HG03378 (cell line): Measurements from ENCODE around the gene AAMP.
"Not testable (repeated sequence)": the region's sequence is repeated elsewhere in the genome, so short reads cannot be mapped to it uniquely, and the experiment has no call there.

Experiments used
- ATAC-seq: cut with Tn5 transposase; IDR thresholded peaks from one replicate; pipeline ENCODE4 v1.9.1; 2021; ENCODE audit warnings: mild to moderate bottlenecking, moderate library complexity; ENCODE audit not compliant: unreplicated experiment

Gene AAMP, protein sequence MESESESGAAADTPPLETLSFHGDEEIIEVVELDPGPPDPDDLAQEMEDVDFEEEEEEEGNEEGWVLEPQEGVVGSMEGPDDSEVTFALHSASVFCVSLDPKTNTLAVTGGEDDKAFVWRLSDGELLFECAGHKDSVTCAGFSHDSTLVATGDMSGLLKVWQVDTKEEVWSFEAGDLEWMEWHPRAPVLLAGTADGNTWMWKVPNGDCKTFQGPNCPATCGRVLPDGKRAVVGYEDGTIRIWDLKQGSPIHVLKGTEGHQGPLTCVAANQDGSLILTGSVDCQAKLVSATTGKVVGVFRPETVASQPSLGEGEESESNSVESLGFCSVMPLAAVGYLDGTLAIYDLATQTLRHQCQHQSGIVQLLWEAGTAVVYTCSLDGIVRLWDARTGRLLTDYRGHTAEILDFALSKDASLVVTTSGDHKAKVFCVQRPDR

DNA sequence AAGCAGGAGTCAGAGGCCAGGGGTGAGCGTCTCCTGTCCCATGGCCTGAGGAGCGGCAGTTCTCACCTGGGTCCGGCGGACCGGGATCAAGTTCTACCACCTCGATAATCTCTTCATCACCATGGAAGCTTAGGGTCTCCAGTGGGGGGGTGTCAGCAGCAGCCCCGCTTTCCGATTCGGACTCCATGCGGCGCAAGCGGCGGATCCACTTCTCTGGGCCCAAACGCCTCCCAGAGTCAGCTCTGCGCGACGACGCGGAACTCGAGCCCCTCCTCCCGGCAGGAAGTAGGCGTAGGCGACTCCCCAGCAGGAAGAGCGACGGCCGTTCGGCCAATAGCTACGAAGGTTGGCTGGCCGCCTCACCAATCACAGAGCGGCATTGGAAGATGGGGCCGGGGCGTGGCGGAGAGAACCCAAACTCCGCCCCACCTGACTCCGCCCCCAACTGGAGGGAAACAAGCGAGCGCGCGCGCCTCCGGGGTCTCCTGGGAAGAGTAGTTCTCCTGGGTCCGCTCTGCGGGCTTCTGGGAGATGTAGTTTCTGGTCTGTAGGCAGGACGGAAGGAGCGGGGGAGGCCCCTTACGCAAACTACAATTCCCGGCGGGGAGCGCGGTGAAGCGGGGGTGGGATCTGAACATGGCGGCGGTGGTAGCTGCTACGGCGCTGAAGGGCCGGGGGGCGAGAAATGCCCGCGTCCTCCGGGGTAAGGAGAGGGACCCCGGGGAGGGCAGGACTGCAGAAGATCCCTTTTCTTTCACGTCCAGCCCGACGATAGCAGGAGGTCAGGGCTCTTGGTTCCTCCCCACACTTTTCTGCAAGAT is at the start of gene AAMP, which contains the start of gene PNKD:
AAMP (minus strand) TSS at position 238 of the 821 bp plus-strand sequence; CDS start at position 187, 51 bp downstream.
PNKD (plus strand) TSS at position 620 of the 821 bp plus-strand sequence; CDS start at position 637, 17 bp downstream.
- peak; percentile 88 for ATAC-seq

DNA sequence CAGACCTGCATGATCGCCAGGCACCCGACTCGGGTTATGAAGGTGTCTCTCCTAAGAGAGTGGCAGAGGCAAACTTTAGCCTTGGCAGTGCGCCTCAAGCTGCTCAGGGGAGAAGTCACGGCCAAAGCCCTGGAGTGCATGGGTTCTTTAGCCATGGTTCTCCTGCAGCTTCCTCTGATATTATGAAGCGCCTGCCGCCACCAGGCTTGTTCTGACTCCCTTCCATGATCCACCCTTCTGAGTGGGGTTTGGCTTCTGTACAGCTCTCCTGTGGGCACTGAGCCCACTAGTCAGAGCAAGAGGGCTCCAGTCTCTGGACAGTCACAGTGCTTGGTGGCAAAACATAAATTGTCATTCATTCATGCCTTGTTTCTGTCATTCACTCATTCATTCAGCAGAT is 48.3 kb upstream of the AAMP start:
- ATAC-seq: no peak

DNA sequence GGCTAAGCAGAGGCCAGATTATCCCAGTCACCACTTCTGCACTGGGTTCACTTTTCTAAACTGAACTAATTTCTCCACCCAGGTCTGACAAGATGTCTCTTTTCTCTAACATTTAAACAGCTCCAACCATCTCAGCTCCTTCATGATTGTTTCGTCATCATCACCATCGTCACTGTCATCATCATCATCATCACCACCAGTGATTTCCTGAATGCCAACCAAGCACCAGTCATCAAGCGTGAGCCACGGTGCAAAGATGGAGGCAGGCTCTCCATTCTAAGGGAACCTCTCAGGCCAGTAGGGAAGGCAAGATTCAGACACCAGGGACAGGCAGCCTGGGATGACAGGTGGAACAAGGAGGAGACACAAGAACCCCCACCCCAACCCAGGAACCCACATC is 47.9 kb upstream of the AAMP start:
- ATAC-seq: no peak

DNA sequence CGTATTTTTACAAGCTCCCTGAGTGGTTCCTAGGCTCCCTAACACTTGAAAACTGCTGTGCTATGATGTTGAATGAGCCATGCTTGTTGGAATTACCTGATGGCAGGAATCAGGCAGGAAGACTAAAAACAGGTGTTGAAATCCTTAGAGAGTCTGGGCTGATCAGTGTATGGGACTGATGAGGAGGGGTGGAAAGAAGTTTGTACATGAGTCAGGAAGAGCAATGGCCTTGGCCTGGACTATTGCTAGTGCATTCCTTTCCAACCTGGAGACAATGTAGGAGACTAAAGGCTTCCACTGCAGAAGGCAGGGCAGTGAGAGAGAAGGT is 47.3 kb upstream of the AAMP start:
- no peak for ATAC-seq

GRCh38 chr2:218315397-218315796 is 45.5 kb upstream of the AAMP start:
- no peak for ATAC-seq

DNA sequence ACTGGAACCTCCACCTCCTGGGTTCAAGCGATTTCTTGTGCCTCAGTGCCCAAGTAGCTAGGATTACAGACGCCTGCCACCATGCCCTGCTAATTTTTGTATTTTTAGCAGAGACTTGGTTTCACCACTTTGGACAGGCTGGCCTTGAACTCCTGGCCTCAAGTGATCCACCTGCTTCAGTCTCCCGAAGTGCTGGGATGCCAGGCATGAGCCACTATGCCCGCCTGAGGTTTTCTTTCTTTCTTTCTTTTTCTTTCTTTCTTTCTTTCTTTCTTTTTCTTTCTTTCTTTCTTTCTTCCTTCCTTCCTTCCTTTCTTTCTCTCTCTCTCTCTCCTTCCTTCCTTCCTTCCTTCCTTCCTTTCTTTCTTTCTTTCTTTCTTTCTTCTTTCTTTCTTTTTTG is 44.8 kb upstream of the AAMP start:
- not testable (repeated sequence) for ATAC-seq

DNA sequence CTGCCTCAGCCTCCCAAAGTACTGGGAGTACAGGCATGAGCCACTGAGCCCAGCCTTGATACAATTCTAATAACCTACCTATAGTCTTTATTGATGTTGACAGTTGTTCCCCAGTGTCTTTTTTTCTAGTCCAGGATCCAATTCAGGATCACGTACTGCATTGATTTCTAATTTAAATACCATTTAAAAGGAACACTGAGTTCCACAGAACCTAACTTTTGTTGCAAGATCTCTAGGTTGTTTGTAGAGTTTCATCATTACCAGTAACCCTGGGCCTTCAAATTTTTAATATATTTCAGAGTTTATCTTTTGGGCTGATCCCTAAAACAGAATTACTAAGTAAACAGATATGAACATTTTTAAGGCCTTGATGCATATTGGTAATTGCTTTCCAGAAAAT is 43.4 kb upstream of the AAMP start:
- ATAC-seq: no peak

DNA sequence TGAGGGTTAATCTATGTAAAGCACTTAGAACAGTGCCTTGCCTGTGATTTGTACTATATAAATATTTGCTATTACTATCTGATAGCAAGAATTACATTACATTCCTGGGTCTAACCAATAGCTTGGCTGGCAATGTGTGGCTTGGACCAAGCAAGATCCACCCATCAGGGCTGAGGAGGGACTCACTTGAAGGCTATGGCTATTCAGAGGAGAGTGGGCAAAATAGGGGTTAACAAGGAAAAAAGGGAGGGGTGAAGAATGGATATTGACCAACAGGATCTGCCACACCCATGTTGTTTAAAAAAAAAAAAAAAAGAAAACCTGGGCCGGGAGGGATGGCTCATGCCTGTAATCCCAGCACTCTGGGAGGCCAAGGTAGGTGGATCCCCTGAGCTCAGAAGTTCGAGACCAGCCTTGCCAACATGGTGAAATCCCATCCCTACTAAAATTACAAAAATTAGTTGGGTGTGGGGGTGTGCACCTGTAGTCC is 42.4 kb upstream of the AAMP start:
- ATAC-seq: no peak

GRCh38 chr2:218311541-218312266 is 41.8 kb upstream of the AAMP start:
- not testable (repeated sequence) for ATAC-seq

GRCh38 chr2:218310853-218311540 is 41.1 kb upstream of the AAMP start:
- no peak for ATAC-seq

DNA sequence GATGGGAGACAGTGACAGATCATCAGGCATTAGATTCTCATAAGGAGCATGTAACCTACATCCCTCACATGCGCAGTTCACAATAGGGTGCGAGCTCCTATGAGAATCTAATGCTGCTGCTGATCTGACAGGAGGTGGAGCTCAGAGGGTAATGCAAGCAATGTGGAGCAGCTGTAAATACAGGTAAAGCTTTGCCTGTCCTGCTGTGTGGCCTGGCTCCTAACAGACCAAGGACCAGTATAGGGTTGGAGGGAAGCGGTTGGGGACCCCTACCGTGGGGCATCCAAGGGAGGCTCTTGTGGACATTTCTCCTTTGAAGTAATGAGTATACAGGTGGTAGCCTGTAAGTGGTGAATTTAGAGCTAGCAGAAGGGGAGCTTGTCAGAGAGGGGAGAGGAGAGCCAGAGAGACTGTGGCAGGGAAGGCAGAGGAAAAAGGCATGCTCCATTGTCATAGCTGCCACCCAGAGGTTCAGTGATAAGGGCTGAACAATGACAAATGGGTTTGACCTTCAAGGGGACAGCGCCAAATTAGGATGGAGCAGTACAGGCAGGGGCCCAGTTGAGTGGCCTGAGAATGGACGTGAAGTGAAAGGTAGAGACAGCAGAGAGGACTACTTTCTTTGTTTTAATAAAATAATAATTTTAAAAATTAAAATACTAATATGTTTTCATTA is 37.6 kb upstream of the AAMP start:
- no peak for ATAC-seq

GRCh38 chr2:218306184-218306920 is 36.4 kb upstream of the AAMP start:
- no peak for ATAC-seq

GRCh38 chr2:218305383-218305782 is 35.4 kb upstream of the AAMP start:
- no peak for ATAC-seq

DNA sequence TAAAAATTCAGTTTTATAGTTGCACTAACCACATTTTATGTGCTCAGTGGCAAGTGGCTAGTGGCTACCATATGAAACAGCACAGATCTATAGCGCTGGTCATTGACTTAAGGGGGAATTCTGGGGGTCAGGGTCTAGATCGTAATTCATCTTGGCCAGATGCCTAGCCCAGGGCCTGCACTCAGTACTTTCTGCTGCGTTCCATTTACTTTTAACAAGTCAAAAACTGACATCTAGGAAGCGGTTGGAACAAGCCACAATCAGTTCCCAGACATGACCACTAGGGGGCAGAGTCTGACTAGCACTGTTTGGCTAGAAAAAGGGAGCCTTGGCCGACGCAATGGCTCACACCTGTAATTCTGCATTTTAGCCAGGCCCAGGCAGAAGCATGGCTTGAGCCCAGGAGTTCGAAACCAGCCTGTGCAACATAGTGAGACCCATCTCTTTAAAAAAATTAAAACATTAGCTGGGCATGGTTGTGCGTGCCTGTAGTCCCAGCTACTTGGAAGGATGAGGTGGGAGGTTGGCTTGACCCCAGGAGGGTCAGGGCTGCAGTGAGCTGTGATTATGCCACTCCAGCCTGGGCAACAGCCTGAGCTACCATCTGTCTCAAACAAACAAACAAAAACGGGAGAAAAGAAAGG is 31.4 kb upstream of the AAMP start:
- peak; percentile 83 for ATAC-seq

DNA sequence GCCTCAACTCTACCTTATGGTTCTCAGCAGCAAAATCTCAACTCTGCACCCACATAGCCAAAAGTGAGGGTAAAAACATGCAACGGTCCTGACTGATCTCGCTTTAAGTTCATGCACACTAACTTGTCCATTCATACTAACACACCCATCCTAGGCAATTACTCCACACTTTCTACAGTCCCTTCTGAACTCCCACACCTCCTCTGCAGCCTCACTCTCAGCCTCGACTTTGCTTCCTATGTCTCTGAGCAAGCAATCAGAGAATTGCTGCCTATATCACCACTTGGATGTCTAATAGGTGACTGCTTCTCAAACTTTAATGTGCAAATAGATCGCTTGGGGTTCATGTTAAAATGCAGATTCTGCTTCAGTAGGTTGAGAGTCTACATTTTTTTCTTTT is 30.2 kb upstream of the AAMP start:
- ATAC-seq: no peak

GRCh38 chr2:218298314-218298875 is 28.5 kb upstream of the AAMP start:
- no peak for ATAC-seq

GRCh38 chr2:218296847-218297246 is 26.9 kb upstream of the AAMP start:
- no peak for ATAC-seq

DNA sequence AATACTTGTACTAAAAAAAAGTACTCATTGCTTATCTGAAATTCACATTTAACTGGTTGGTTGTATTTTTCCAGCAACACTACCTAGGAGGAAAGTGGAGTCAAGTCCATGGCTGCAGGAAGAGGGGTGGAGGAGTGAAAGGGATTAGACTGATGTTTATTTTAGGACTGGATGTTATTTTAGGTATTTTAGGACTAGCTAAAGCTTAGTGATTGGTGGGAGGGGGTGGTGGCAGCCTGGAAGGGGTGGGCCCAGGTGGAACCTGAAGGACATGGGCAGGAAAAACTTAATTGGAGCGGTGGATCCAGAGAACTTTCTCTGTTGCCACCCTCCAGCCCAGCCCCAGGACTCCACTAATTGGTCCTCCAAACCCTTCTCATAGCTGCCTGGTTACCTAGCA is 26.3 kb upstream of the AAMP start:
- ATAC-seq: no peak

- no peak for ATAC-seq
Observed at GRCh38 chr2:218295029-218295428, 25.1 kb upstream of the AAMP start.
